Measurements from ENCODE around the gene TUT4. TPM values are rescaled to one million over a fixed set of nuclear protein-coding genes. Genes with fewer than 3 reads are reported as not detected.
A peak's percentile ranks its signal among the peaks of the same experiment; 100 is the strongest.

Gene TUT4
- total RNA-seq, 3 donors from 2014 or later = 44.2 to 85.3 (median 68.8) TPM

DNA sequence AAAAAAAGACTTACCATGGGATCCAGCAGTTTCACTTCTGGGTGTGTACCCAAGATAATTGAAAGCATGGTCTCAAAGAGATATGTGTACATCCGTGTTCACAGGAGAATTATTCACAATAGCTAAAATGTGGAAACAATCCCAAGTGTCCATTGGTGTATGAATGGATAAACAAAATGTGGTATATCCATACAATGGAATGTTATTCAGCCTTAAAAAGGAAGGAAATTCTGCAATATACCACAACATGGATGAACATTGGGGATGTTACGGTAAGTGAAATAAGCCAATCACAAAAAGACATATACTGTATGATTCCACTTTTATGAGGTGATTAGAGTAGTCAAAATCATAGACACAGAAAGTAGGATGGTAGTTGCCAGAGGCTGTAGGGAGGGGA lies 7.0 kb upstream of the TUT4 start:
- Histone ChIP-seq H3K27me3 (no peaks in the 10 kb centered on the region), H3K9me3 (no peaks in the 10 kb centered on the region), H3K27ac (no peak overlapping the region), H3K36me3 (no peaks in the 10 kb centered on the region), H3K4me3 (no peak overlapping the region), H3K4me1 (no peaks in the 10 kb centered on the region)
- no peak for TF ChIP-seq POLR2A (IDR thresholded peaks at IDR 0.05)
- TF ChIP-seq, protein P1, sequence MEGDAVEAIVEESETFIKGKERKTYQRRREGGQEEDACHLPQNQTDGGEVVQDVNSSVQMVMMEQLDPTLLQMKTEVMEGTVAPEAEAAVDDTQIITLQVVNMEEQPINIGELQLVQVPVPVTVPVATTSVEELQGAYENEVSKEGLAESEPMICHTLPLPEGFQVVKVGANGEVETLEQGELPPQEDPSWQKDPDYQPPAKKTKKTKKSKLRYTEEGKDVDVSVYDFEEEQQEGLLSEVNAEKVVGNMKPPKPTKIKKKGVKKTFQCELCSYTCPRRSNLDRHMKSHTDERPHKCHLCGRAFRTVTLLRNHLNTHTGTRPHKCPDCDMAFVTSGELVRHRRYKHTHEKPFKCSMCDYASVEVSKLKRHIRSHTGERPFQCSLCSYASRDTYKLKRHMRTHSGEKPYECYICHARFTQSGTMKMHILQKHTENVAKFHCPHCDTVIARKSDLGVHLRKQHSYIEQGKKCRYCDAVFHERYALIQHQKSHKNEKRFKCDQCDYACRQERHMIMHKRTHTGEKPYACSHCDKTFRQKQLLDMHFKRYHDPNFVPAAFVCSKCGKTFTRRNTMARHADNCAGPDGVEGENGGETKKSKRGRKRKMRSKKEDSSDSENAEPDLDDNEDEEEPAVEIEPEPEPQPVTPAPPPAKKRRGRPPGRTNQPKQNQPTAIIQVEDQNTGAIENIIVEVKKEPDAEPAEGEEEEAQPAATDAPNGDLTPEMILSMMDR (IDR thresholded peaks at IDR 0.05) = no peak
- TF ChIP-seq POLR2AphosphoS5 (IDR thresholded peaks at IDR 0.05) = no peak
- no peak for DNase-seq (ENCODE audit: low spot score in 2 of 2)
- intact Hi-C loops (cut with DNase I; ENCODE audit: low total_unique reads) = loop anchor here (1.0 kb wide), 1 partner anchor 20 kb away; no protein-coding TSS in a partner anchor

DNA sequence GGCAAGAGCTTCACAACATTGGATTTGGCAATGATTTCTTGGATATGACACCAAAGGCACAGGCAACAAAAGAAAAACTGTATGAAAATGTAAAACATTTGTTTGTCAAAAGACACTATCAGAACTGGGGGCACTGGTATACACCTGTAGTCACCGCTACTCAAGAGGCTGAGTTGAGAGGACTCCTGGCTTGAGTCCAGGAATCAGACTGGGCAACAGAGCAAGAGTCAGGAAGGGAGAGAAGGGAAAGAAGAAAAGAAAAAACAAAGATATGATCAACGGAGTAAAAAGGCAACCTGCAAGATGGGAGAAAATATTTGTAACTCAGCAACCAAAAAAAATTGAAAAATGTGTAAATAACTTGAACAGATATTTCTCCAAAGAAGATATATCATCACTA lies 6.0 kb upstream of the TUT4 start:
- Histone ChIP-seq H3K36me3 (no peaks in the 10 kb centered on the region), H3K4me3 (no peak overlapping the region), H3K4me1 (no peaks in the 10 kb centered on the region), H3K27me3 (no peaks in the 10 kb centered on the region), H3K9me3 (no peaks in the 10 kb centered on the region), H3K27ac (no peak overlapping the region)
- no peak for TF ChIP-seq POLR2AphosphoS5 (IDR thresholded peaks at IDR 0.05)
- TF ChIP-seq POLR2A (IDR thresholded peaks at IDR 0.05) = no peak
- TF ChIP-seq, protein P1 (IDR thresholded peaks at IDR 0.05) = no peak
- no peak for DNase-seq (ENCODE audit: low spot score in 2 of 2)
- intact Hi-C loops (cut with DNase I; ENCODE audit: low total_unique reads) = no loop called here

DNA sequence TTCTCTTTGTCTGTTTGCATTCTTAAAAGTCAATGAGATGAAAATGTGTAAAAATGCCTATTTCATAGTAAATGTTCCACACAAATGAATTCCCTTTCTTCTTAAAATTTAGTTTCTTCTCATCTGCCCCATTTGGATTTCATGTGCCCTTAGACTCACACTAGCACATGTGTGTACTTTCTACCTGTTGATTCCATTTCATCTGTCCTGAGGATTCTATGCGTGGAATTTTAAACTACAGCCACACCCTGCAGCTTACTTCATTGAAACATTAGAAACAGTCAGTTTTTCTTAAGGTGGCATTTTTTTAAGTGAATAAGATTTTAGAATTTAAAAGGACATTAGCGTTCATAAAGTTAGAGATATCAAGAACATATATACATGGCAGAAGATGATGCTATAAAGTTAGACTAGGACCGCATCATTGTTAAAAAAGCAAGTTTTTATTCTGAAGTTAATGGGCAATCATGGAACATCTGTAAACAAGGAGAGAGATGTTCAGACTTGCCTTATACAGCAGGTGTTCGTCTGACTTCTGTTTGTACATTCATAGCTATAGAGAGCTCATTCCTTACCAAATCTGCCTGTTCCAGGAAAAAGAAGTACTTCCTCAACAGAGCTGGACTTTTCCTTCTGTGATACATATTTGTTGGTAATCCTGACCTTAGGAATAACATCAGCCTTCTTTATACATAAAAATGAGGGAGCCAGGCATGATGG lies 3.9 kb upstream of the TUT4 start:
- Histone ChIP-seq H3K9me3 (no peaks in the 10 kb centered on the region), H3K36me3 (no peaks in the 10 kb centered on the region), H3K27me3 (no peaks in the 10 kb centered on the region), H3K4me1 (no peaks in the 10 kb centered on the region), H3K4me3 (no peak overlapping the region), H3K27ac (no peak overlapping the region)
- TF ChIP-seq, protein P1 (IDR thresholded peaks at IDR 0.05) = no peak
- TF ChIP-seq POLR2AphosphoS5 (IDR thresholded peaks at IDR 0.05) (no peak), POLR2A (IDR thresholded peaks at IDR 0.05) (no peak)
- DNase-seq (ENCODE audit: low spot score in 2 of 2) = no peak
- intact Hi-C loops (cut with DNase I; ENCODE audit: low total_unique reads) = no loop called here

DNA sequence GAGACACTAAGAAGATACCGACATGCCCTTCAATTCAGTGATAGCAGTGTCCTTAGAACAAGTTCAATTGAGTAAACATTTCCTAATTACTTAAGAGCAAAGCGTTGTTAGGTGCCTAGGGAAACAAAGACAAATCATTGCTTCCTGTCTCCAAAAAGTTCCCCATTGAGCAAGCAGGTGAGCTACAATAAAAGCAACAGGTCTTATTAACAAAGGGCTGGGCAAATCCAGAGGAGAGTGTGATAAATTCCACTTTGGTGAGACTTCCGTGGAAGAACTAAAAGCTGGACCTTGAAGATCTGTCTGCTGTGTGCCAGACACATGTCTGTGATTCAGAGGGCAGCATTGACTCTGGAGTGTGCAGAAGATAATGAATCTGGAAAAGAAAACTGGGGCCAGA lies 1.9 kb upstream of the TUT4 start:
- Histone ChIP-seq H3K9me3 (no peaks in the 10 kb centered on the region), H3K4me1 (no peaks in the 10 kb centered on the region), H3K36me3 (no peaks in the 10 kb centered on the region), H3K4me3 (no peak overlapping the region), H3K27ac (no peak overlapping the region), H3K27me3 (no peaks in the 10 kb centered on the region)
- DNase-seq (ENCODE audit: low spot score in 2 of 2) = no peak
- intact Hi-C loops (cut with DNase I; ENCODE audit: low total_unique reads) = no loop called here
- TF ChIP-seq, protein P1 (IDR thresholded peaks at IDR 0.05) = no peak

DNA sequence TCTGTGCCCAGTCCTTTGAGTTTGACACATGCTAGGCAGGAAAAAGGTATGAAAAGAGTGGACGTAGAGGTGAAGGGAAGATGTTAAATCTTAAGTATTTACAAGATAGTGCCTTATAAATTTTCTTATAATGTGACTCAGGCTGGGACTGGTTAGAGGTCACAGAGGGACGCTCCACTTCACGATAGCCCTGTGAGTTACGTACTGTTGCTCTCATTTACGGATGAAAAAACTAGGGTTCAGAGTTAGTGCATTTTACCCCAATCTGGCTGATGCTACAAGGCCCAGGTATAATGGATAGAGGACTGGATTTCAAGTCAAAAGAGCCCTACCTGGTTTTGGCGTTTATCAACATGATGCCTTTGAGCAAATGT lies 1.4 kb upstream of the TUT4 start:
- Histone ChIP-seq H3K27me3 (no peaks in the 10 kb centered on the region), H3K4me3 (peak overlapping the region in 2 of 3 donors; percentile 82 to 100), H3K4me1 (no peaks in the 10 kb centered on the region), H3K36me3 (no peaks in the 10 kb centered on the region), H3K9me3 (no peaks in the 10 kb centered on the region), H3K27ac (peak overlapping the region; percentile 94 to 96)
- intact Hi-C loops (cut with DNase I; ENCODE audit: low total_unique reads) = no loop called here
- no peak for DNase-seq (ENCODE audit: low spot score in 2 of 2)
- TF ChIP-seq, protein P1 (IDR thresholded peaks at IDR 0.05) = no peak

All from breast epithelium (tissue), 4 donors.